ENCODE data around the gene SERPINF2.

DNA sequence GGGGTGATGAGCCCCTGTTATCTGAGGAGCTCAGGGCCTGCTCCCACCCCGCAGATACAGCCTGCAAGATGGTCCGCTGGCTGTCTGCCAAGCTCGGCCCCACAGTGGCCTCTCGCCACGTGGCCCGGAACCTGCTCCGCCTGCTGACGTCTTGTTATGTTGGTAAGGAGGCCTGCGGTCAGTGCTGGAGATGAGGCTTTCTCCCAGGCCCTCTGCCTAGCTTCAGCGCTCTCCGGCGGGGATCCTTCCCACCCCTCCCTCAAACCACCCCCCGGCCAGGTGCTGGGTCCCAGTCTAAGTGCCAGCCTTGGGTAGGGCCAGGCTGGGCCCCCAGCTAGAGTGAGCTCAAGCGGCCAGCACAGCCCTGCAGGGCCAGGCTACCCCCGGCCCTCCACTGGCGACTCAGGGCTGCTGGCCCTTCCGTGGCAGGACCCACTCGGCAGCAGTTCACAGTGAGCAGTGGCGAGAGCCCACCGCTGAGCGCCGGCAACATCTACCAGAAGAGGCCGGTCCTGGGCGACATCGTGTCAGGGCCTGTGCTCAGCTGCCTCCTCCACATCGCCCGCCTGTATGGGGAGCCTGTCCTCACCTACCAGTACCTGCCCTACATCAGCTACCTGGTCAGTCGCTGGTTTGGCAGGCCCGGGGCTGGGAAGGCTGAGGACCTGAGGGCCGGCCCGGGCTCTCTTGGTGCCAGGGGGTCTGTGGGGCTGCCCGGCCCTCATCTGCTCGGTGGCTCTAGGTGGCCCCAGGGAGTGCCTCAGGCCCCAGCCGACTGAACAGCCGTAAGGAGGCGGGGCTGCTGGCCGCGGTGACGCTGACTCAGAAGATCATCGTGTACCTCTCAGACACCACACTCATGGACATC, 12.1 kb upstream of the SERPINF2 start:
- no peak for TF ChIP-seq CTCF (optimal IDR thresholded peaks at IDR 0.05 in 1 of 3, IDR thresholded peaks at IDR 0.05 in 1 of 3, conservative IDR thresholded peaks at IDR 0.05 in 1 of 3; ENCODE audit: extremely low read depth in 1 of 3, insufficient read depth in 2 of 3, low read length in 3 of 3)
- TF ChIP-seq EZH2 (IDR thresholded peaks at IDR 0.05; ENCODE audit: low read length): no peak
